GM12891 (cell line): ENCODE data around the gene COMP.

Experiments used
- DNase-seq: peaks from one replicate; pipeline ENCODE4 v3.0.0; 2011; ENCODE audit warnings: low spot score; ENCODE audit not compliant: insufficient read length
- FAIRE-seq: peaks from 2 replicates; lab custom pipeline; 2011; peaks lifted over from hg19 to GRCh38; lab: Jason Lieb, UNC
- PAX5 ChIP-seq: IDR thresholded peaks from 2 replicates; pipeline ENCODE4 v1.6.1; 2011; ENCODE audit warnings: low read length, moderate library complexity, mild to moderate bottlenecking; ENCODE audit not compliant: insufficient read depth, severe bottlenecking
- POLR2A ChIP-seq: IDR thresholded peaks from 2 replicates; pipeline ENCODE4 v1.6.1; 2011; ENCODE audit warnings: low read depth, low read length, control low read depth
- POLR2AphosphoS5 ChIP-seq: IDR thresholded peaks from 2 replicates; pipeline ENCODE4 v1.6.1; 2011; ENCODE audit warnings: low read depth, low read length, control low read depth
- POU2F2 ChIP-seq: IDR thresholded peaks from 2 replicates; pipeline ENCODE4 v1.6.1; 2011; ENCODE audit warnings: low read depth, mild to moderate bottlenecking, control low read depth, low read length, moderate library complexity
- SPI1 ChIP-seq: IDR thresholded peaks from 2 replicates; pipeline ENCODE4 v1.6.1; 2011; ENCODE audit warnings: low read depth, low read length, control low read depth
- TAF1 ChIP-seq: IDR thresholded peaks from 2 replicates; pipeline ENCODE4 v1.6.1; 2011; ENCODE audit warnings: low read depth, low read length, control low read depth

COMP gene

GRCh38 chr19:18804139-18804601, 13.1 kb upstream of the COMP start:
- TF ChIP-seq POLR2AphosphoS5, result no peak
- no peak for TF ChIP-seq TAF1
- TF ChIP-seq POU2F2, result no peak
- no peak for TF ChIP-seq POLR2A
- TF ChIP-seq SPI1, result no peak
- TF ChIP-seq PAX5, result no peak
- DNase-seq (no peak), FAIRE-seq (no peak)

- FAIRE-seq (no peak), DNase-seq (no peak)
- TF ChIP-seq TAF1, result no peak
- TF ChIP-seq POLR2A, result no peak
- TF ChIP-seq POU2F2, result no peak
- TF ChIP-seq PAX5, result no peak
- no peak for TF ChIP-seq POLR2AphosphoS5
- TF ChIP-seq SPI1, result no peak
These were observed 12.5 kb upstream of the COMP start for GRCh38 chr19:18803550-18804138.

GRCh38 chr19:18802354-18802753, 11.2 kb upstream of the COMP start:
- no peak for DNase-seq
- FAIRE-seq, result no peak
- TF ChIP-seq TAF1 (no peak), POLR2AphosphoS5 (no peak), SPI1 (no peak), POU2F2 (no peak), PAX5 (no peak)

GRCh38 chr19:18800636-18801035, 9.5 kb upstream of the COMP start:
- no peak for TF ChIP-seq POLR2AphosphoS5
- no peak for TF ChIP-seq TAF1
- no peak for TF ChIP-seq POU2F2
- no peak for TF ChIP-seq SPI1
- TF ChIP-seq POLR2A, result no peak
- TF ChIP-seq PAX5, result no peak
- FAIRE-seq (no peak), DNase-seq (no peak)

- DNase-seq, result no peak
- no peak for FAIRE-seq
- TF ChIP-seq POLR2A (no peak), TAF1 (no peak), SPI1 (no peak), PAX5 (no peak)
These were observed 9.0 kb upstream of the COMP start for GRCh38 chr19:18800079-18800478.

GRCh38 chr19:18799389-18799970, 8.4 kb upstream of the COMP start:
- no peak for DNase-seq
- no peak for TF ChIP-seq POU2F2
- TF ChIP-seq TAF1, result no peak
- TF ChIP-seq POLR2A, result no peak
- TF ChIP-seq SPI1, result no peak
- no peak for TF ChIP-seq PAX5
- TF ChIP-seq POLR2AphosphoS5, result no peak
- no peak for FAIRE-seq

- FAIRE-seq (no peak), DNase-seq (no peak)
- TF ChIP-seq POLR2A, result no peak
- no peak for TF ChIP-seq POLR2AphosphoS5
- no peak for TF ChIP-seq PAX5
- TF ChIP-seq TAF1, result no peak
- TF ChIP-seq POU2F2, result no peak
- TF ChIP-seq SPI1, result no peak
These were observed 7.6 kb upstream of the COMP start for GRCh38 chr19:18798384-18799352.

- FAIRE-seq, result no peak
These were observed 5.1 kb upstream of the COMP start for GRCh38 chr19:18796239-18796638.

GRCh38 chr19:18795540-18795939, 4.4 kb upstream of the COMP start:
- DNase-seq (no peak), FAIRE-seq (no peak)
- TF ChIP-seq POLR2A, result no peak
- TF ChIP-seq POLR2AphosphoS5, result no peak
- TF ChIP-seq POU2F2, result no peak
- TF ChIP-seq SPI1, result no peak
- TF ChIP-seq TAF1, result no peak
- no peak for TF ChIP-seq PAX5

More at GRCh38 chr19:18796239-18796638, 5.1 kb upstream of the COMP start:
- no peak for DNase-seq
- no peak for TF ChIP-seq TAF1
- no peak for TF ChIP-seq PAX5
